Measurements from ENCODE around the gene PRAMEF9. TPM values are rescaled to one million over a fixed set of nuclear protein-coding genes. Genes with fewer than 3 reads are reported as not detected.
"Not testable (repeated sequence)": the region's sequence is repeated elsewhere in the genome, so short reads cannot be mapped to it uniquely, and the experiment has no call there.

The PRAMEF9 gene
- total RNA-seq: not detected
- polyA plus RNA-seq (2013, experiment 1 of 2): not detected
- polyA plus RNA-seq (2013, experiment 2 of 2): not detected
- long read RNA-seq, experiment 1: 0 reads
- long read RNA-seq, experiment 2: 0 reads
- long read RNA-seq, experiment 3: 0 reads
- long read RNA-seq, experiment 4: 0 reads

DNA sequence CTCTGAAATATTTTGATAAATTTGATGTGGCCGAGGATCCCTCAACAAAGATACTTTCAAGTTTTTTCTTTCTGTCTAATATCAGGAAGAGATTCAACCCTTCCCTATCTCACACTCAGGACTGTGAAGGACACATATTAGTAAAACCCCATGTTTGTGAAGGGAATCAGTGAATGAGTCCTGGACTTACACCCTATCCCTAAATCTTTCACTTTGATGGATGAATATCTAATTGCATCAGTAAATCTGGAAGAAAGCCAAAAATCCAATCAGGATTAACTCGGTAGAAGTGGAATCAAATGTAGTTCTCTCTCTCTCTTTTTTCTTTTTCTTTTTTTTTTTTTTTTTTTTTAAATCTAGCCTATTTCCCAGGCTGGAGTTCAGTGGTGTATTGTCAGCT is at the start of gene PRAMEF9:
TSS of gene PRAMEF9 (plus strand) at position 301 of the 400 bp plus-strand sequence. CDS start 3,433 bp downstream, outside the sequence.
- not testable (repeated sequence) for H3K4me3 Mint-ChIP-seq; H3K4me3 ChIP-seq (ENCODE audit: low read length); H3K4me1 ChIP-seq (ENCODE audit: control insufficient read depth, insufficient read depth, low read length); H3K27me3 Mint-ChIP-seq (ENCODE audit: insufficient read depth); H3K36me3 Mint-ChIP-seq (ENCODE audit: low read depth); H3K36me3 ChIP-seq (ENCODE audit: control insufficient read depth, insufficient read depth, low read length); H3K27me3 ChIP-seq (ENCODE audit: control insufficient read depth, insufficient read depth, low read length, poor library complexity, severe bottlenecking); H3K9me3 ChIP-seq (ENCODE audit: control insufficient read depth, low read length); H3K4me1 Mint-ChIP-seq; H3K9me3 Mint-ChIP-seq; H3K27ac Mint-ChIP-seq; DNase-seq; H3K9ac ChIP-seq (ENCODE audit: extremely low read depth, low read length, poor library complexity, severe bottlenecking); H3K27ac ChIP-seq (ENCODE audit: low read depth, low read length)
- 86% methylated on average over 1 of the region's 2 CpGs; no CpG with 5 or more reads in 1 of the 2 experiments for WGBS, 2 experiments (ENCODE audit: insufficient coverage in 1 of 2, insufficient read length in 1 of 2)

DNA sequence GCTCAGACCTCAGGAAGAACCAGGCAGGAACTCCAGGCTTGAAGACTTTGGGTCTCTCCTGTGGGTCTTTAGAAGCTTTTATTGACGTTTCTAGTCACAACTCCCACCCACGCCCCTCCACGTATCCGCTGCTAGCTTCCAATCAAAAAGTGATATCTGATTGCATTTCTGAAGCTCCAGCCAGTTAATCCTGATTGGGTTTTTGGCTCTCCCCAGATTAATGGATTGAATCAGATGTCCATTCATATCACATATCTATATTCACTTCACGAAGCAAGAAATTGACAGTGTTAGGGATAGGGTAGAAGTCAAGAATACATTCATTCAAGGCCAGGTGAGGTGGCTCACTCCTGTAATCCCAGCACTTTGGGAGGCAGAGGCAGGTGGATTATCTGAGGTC is 15.7 kb upstream of the PRAMEF9 start, which contains the start of gene PRAMEF26:
TSS of gene PRAMEF26 (minus strand) at position 101 of the 400 bp plus-strand sequence. CDS start 2,914 bp downstream, outside the sequence.
- H3K36me3 Mint-ChIP-seq (ENCODE audit: low read depth); H3K36me3 ChIP-seq (ENCODE audit: control insufficient read depth, insufficient read depth, low read length); H3K9me3 ChIP-seq (ENCODE audit: control insufficient read depth, low read length); H3K27me3 ChIP-seq (ENCODE audit: control insufficient read depth, insufficient read depth, low read length, poor library complexity, severe bottlenecking); DNase-seq; H3K27ac ChIP-seq (ENCODE audit: low read depth, low read length); H3K27me3 Mint-ChIP-seq (ENCODE audit: insufficient read depth); H3K4me3 Mint-ChIP-seq; H3K4me1 Mint-ChIP-seq; H3K9me3 Mint-ChIP-seq; H3K27ac Mint-ChIP-seq; H3K4me3 ChIP-seq (ENCODE audit: low read length); H3K9ac ChIP-seq (ENCODE audit: extremely low read depth, low read length, poor library complexity, severe bottlenecking); H3K4me1 ChIP-seq (ENCODE audit: control insufficient read depth, insufficient read depth, low read length): not testable (repeated sequence)
- WGBS, 2 experiments (ENCODE audit: insufficient coverage in 1 of 2, insufficient read length in 1 of 2): no CpG with 5 or more reads among the region's 5 CpGs

GRCh38 chr1:13165531-13165930 is 6.1 kb upstream of the PRAMEF9 start, which contains the start of gene HNRNPCL4:
Gene HNRNPCL4, minus strand, starts transcription at chr1:13165631. Its CDS starts 164 bp downstream, at chr1:13165467.
- not testable (repeated sequence) for H3K9me3 Mint-ChIP-seq; H3K36me3 ChIP-seq (ENCODE audit: control insufficient read depth, insufficient read depth, low read length); H3K4me1 ChIP-seq (ENCODE audit: control insufficient read depth, insufficient read depth, low read length); H3K27me3 Mint-ChIP-seq (ENCODE audit: insufficient read depth); H3K27ac ChIP-seq (ENCODE audit: low read depth, low read length); H3K9ac ChIP-seq (ENCODE audit: extremely low read depth, low read length, poor library complexity, severe bottlenecking); H3K4me1 Mint-ChIP-seq; H3K36me3 Mint-ChIP-seq (ENCODE audit: low read depth); H3K27ac Mint-ChIP-seq; DNase-seq; H3K27me3 ChIP-seq (ENCODE audit: control insufficient read depth, insufficient read depth, low read length, poor library complexity, severe bottlenecking); H3K4me3 ChIP-seq (ENCODE audit: low read length); H3K4me3 Mint-ChIP-seq; H3K9me3 ChIP-seq (ENCODE audit: control insufficient read depth, low read length)
- no CpG with 5 or more reads among the region's 8 CpGs for WGBS, 2 experiments (ENCODE audit: insufficient coverage in 1 of 2, insufficient read length in 1 of 2)

- H3K4me1 Mint-ChIP-seq; H3K4me3 Mint-ChIP-seq; H3K9me3 ChIP-seq (ENCODE audit: control insufficient read depth, low read length); H3K4me3 ChIP-seq (ENCODE audit: low read length); DNase-seq; H3K27me3 ChIP-seq (ENCODE audit: control insufficient read depth, insufficient read depth, low read length, poor library complexity, severe bottlenecking); H3K4me1 ChIP-seq (ENCODE audit: control insufficient read depth, insufficient read depth, low read length); H3K36me3 ChIP-seq (ENCODE audit: control insufficient read depth, insufficient read depth, low read length); H3K27me3 Mint-ChIP-seq (ENCODE audit: insufficient read depth); H3K9ac ChIP-seq (ENCODE audit: extremely low read depth, low read length, poor library complexity, severe bottlenecking); H3K27ac Mint-ChIP-seq; H3K27ac ChIP-seq (ENCODE audit: low read depth, low read length); H3K36me3 Mint-ChIP-seq (ENCODE audit: low read depth); H3K9me3 Mint-ChIP-seq: not testable (repeated sequence)
- no CpG with 5 or more reads among the region's 5 CpGs for WGBS, 2 experiments (ENCODE audit: insufficient coverage in 1 of 2, insufficient read length in 1 of 2)
Measured at GRCh38 chr1:13201309-13201708, 29.7 kb downstream of the PRAMEF9 start, which contains the start of gene PRAMEF13. Gene PRAMEF13, minus strand, starts transcription at chr1:13201409. Its CDS starts 1,820 bp downstream, at chr1:13199589.

GRCh38 chr1:13208712-13209111 is 37.1 kb downstream of the PRAMEF9 start:
- H3K36me3 ChIP-seq (ENCODE audit: control insufficient read depth, insufficient read depth, low read length); H3K27me3 ChIP-seq (ENCODE audit: control insufficient read depth, insufficient read depth, low read length, poor library complexity, severe bottlenecking); H3K36me3 Mint-ChIP-seq (ENCODE audit: low read depth); H3K27ac Mint-ChIP-seq; H3K4me1 ChIP-seq (ENCODE audit: control insufficient read depth, insufficient read depth, low read length); H3K27me3 Mint-ChIP-seq (ENCODE audit: insufficient read depth); H3K9me3 ChIP-seq (ENCODE audit: control insufficient read depth, low read length); H3K4me3 Mint-ChIP-seq; DNase-seq; H3K4me1 Mint-ChIP-seq; H3K9ac ChIP-seq (ENCODE audit: extremely low read depth, low read length, poor library complexity, severe bottlenecking); H3K27ac ChIP-seq (ENCODE audit: low read depth, low read length); H3K4me3 ChIP-seq (ENCODE audit: low read length); H3K9me3 Mint-ChIP-seq: not testable (repeated sequence)
- WGBS, 2 experiments (ENCODE audit: insufficient coverage in 1 of 2, insufficient read length in 1 of 2): no CpG with 5 or more reads among the region's 9 CpGs

GRCh38 chr1:13216619-13217018 is 45.0 kb downstream of the PRAMEF9 start:
- WGBS, 2 experiments (ENCODE audit: insufficient coverage in 1 of 2, insufficient read length in 1 of 2): no CpG with 5 or more reads among the region's 7 CpGs
- H3K36me3 ChIP-seq (ENCODE audit: control insufficient read depth, insufficient read depth, low read length): not testable (repeated sequence)

GRCh38 chr1:13219203-13219602 is 47.6 kb downstream of the PRAMEF9 start:
- H3K27ac Mint-ChIP-seq; H3K4me1 Mint-ChIP-seq; H3K27me3 ChIP-seq (ENCODE audit: control insufficient read depth, insufficient read depth, low read length, poor library complexity, severe bottlenecking); H3K9me3 ChIP-seq (ENCODE audit: control insufficient read depth, low read length); H3K36me3 ChIP-seq (ENCODE audit: control insufficient read depth, insufficient read depth, low read length); H3K4me3 Mint-ChIP-seq; H3K27me3 Mint-ChIP-seq (ENCODE audit: insufficient read depth); H3K9me3 Mint-ChIP-seq; H3K9ac ChIP-seq (ENCODE audit: extremely low read depth, low read length, poor library complexity, severe bottlenecking); H3K4me3 ChIP-seq (ENCODE audit: low read length); H3K36me3 Mint-ChIP-seq (ENCODE audit: low read depth); H3K27ac ChIP-seq (ENCODE audit: low read depth, low read length); DNase-seq; H3K4me1 ChIP-seq (ENCODE audit: control insufficient read depth, insufficient read depth, low read length): not testable (repeated sequence)
- no CpG with 5 or more reads among the region's 3 CpGs for WGBS, 2 experiments (ENCODE audit: insufficient coverage in 1 of 2, insufficient read length in 1 of 2)

More at GRCh38 chr1:13216619-13217018, 45.0 kb downstream of the PRAMEF9 start:
- not testable (repeated sequence) for DNase-seq; H3K4me3 ChIP-seq (ENCODE audit: low read length); H3K27me3 ChIP-seq (ENCODE audit: control insufficient read depth, insufficient read depth, low read length, poor library complexity, severe bottlenecking); H3K27ac Mint-ChIP-seq; H3K27me3 Mint-ChIP-seq (ENCODE audit: insufficient read depth); H3K9me3 ChIP-seq (ENCODE audit: control insufficient read depth, low read length); H3K27ac ChIP-seq (ENCODE audit: low read depth, low read length); H3K4me3 Mint-ChIP-seq; H3K4me1 ChIP-seq (ENCODE audit: control insufficient read depth, insufficient read depth, low read length); H3K9ac ChIP-seq (ENCODE audit: extremely low read depth, low read length, poor library complexity, severe bottlenecking); H3K9me3 Mint-ChIP-seq; H3K4me1 Mint-ChIP-seq; H3K36me3 Mint-ChIP-seq (ENCODE audit: low read depth)

Measured in endodermal cell (in vitro differentiated cells).